Kidney epithelial cell (primary cell): ENCODE measurements around the gene CDH8. TPM values are rescaled to one million over a fixed set of nuclear protein-coding genes. Genes with fewer than 3 reads are reported as not detected.

Experiments used
- DNase-seq: peaks from one replicate; pipeline ENCODE4 v3.0.0-alpha.2; 2010; ENCODE audit warnings: low read depth
- H3K27me3 ChIP-seq: 2 replicates; pipeline ENCODE4 v1.6.0; 2011; ENCODE audit warnings: low read length; ENCODE audit not compliant: control insufficient read depth, insufficient read depth
- H3K36me3 ChIP-seq: 2 replicates; pipeline ENCODE4 v1.5.1; 2011; ENCODE audit warnings: low read length; ENCODE audit not compliant: control insufficient read depth, insufficient read depth
- H3K4me3 ChIP-seq: 2 replicates; pipeline ENCODE4 v1.5.1; 2011; ENCODE audit warnings: low read depth, mild to moderate bottlenecking, control low read depth, low read length
- total RNA-seq: library from RNA; depleted of rRNA; stranded (reverse); fragments of >200 nt; gene quantifications from 2 replicates; pipeline ENCODE4 v1.2.3, GENCODE V29; 2015
- TF ChIP-seq, protein P1 (sequence below): IDR thresholded peaks from 2 replicates; pipeline ENCODE4 v1.5.1; 2011; ENCODE audit warnings: mild to moderate bottlenecking, moderate library complexity, low read length, control low read depth, inconsistent platforms; ENCODE audit not compliant: insufficient read depth, poor library complexity, severe bottlenecking

Gene CDH8
- total RNA-seq, 1 donor from 2014 or later = 0.92 TPM

- TF ChIP-seq, protein P1, sequence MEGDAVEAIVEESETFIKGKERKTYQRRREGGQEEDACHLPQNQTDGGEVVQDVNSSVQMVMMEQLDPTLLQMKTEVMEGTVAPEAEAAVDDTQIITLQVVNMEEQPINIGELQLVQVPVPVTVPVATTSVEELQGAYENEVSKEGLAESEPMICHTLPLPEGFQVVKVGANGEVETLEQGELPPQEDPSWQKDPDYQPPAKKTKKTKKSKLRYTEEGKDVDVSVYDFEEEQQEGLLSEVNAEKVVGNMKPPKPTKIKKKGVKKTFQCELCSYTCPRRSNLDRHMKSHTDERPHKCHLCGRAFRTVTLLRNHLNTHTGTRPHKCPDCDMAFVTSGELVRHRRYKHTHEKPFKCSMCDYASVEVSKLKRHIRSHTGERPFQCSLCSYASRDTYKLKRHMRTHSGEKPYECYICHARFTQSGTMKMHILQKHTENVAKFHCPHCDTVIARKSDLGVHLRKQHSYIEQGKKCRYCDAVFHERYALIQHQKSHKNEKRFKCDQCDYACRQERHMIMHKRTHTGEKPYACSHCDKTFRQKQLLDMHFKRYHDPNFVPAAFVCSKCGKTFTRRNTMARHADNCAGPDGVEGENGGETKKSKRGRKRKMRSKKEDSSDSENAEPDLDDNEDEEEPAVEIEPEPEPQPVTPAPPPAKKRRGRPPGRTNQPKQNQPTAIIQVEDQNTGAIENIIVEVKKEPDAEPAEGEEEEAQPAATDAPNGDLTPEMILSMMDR = no peak
- H3K36me3 ChIP-seq = no peaks in the 10 kb centered on the region
These were observed 429.7 kb downstream of the CDH8 start for GRCh38 chr16:61606581-61606980.

More at GRCh38 chr16:61606581-61606980, 429.7 kb downstream of the CDH8 start:
- DNase-seq = no peak
- no peak overlapping the region for H3K4me3 ChIP-seq
- no peaks in the 10 kb centered on the region for H3K27me3 ChIP-seq
